H1 (cell line): Measurements from ENCODE around the gene MFAP4.
"Not testable (repeated sequence)": the region's sequence is repeated elsewhere in the genome, so short reads cannot be mapped to it uniquely, and the experiment has no call there.

Source experiments
- BRCA1 ChIP-seq: IDR thresholded peaks from 2 replicates; pipeline ENCODE4 v1.6.1; 2012; ENCODE audit warnings: low read depth, low read length, improper control_type of control experiment
- CEBPB ChIP-seq: IDR thresholded peaks from 2 replicates; pipeline ENCODE4 v1.6.1; 2012; ENCODE audit warnings: low read depth, low read length
- FOSL1 ChIP-seq: IDR thresholded peaks from 2 replicates; pipeline ENCODE4 v1.6.1; 2011; ENCODE audit warnings: mild to moderate bottlenecking, low read depth, low read length, moderate library complexity; ENCODE audit not compliant: insufficient read depth
- GABPA ChIP-seq: IDR thresholded peaks from 2 replicates; pipeline ENCODE4 v1.6.1; 2011; ENCODE audit warnings: mild to moderate bottlenecking, low read length, moderate library complexity, borderline replicate concordance; ENCODE audit not compliant: insufficient read depth
- HDAC6 ChIP-seq: IDR thresholded peaks from one replicate; pipeline ENCODE4 v1.7.1; 2012; ENCODE audit warnings: low read depth, mild to moderate bottlenecking, inconsistent platforms, low read length, moderate library complexity
- JUN ChIP-seq: IDR thresholded peaks from 2 replicates; pipeline ENCODE4 v1.6.1; 2011; ENCODE audit warnings: low read depth, mild to moderate bottlenecking, improper control_type of control experiment, low read length
- KDM1A ChIP-seq: fragments of 200-600, 300-600 bp; sonication (generic); IDR thresholded peaks from 2 replicates; pipeline ENCODE4 v1.7.1; 2016; ENCODE audit warnings: mild to moderate bottlenecking, low read length, borderline replicate concordance
- RAD21 ChIP-seq, 2 experiments: IDR thresholded peaks in 1 of 2; conservative IDR thresholded peaks in 1 of 2; 2 replicates each; pipeline ENCODE4 v1.6.1; 2011; ENCODE audit warnings: low read depth in 2 of 2, low read length in 2 of 2, improper control_type of control experiment in 1 of 2, inconsistent platforms in 1 of 2, mild to moderate bottlenecking in 1 of 2, moderate library complexity in 1 of 2
- SIN3A ChIP-seq, 2 experiments: IDR thresholded peaks in 1 of 2; conservative IDR thresholded peaks in 1 of 2; 2 replicates each; pipeline ENCODE4 v1.6.1; 2011 to 2012; ENCODE audit warnings: low read length in 2 of 2, improper control_type of control experiment in 1 of 2, low read depth in 1 of 2, mild to moderate bottlenecking in 1 of 2
- SIRT6 ChIP-seq: IDR thresholded peaks from one replicate; pipeline ENCODE4 v1.7.1; 2012; ENCODE audit warnings: low read length, inconsistent platforms
- SRF ChIP-seq: IDR thresholded peaks from 2 replicates; pipeline ENCODE4 v1.6.1; 2011; ENCODE audit warnings: mild to moderate bottlenecking, low read depth, low read length, moderate library complexity
- ZNF274 ChIP-seq: IDR thresholded peaks from 2 replicates; pipeline ENCODE4 v1.7.0; 2012; ENCODE audit warnings: low read length, borderline replicate concordance; ENCODE audit errors: extremely low read depth
- TF ChIP-seq, protein P1 (sequence below), 3 experiments: IDR thresholded peaks; 1 replicate in 2 of 3; 2 replicates in 1 of 3; pipeline versions ENCODE4 v1.5.1 to v1.6.1; 2011; ENCODE audit warnings: low read length in 3 of 3, mild to moderate bottlenecking in 3 of 3, inconsistent platforms in 2 of 3, low read depth in 1 of 3, moderate library complexity in 1 of 3; ENCODE audit not compliant: insufficient read depth in 1 of 3; ENCODE audit errors: control extremely low read depth in 1 of 3

DNA sequence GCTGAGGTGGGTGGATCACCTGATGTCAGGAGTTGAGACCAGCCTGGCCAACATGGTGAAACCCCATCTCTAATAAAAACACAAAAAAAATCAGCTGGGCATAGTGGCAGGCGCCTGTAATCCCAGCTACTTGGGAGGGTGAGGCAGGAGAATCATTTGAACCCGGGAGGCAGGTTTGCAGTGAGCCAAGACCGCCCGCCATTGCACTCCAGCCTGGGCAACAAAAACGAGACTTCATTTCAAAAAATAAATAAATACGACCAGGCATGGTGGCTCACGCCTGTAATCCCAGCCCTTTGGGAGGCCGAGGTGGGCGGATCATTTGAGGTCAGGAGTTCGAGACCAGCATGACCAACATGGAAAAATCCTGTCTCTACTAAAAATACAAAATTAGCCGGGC is 33.6 kb downstream of the MFAP4 start:
- TF ChIP-seq HDAC6; RAD21 (IDR thresholded peaks at IDR 0.05 in 1 of 2, conservative IDR thresholded peaks at IDR 0.05 in 1 of 2; ENCODE audit: low read depth in 2 of 2, low read length in 2 of 2); CEBPB; SIRT6; ZNF274; KDM1A; FOSL1; BRCA1; SRF; SIN3A (conservative IDR thresholded peaks at IDR 0.05 in 1 of 2, IDR thresholded peaks at IDR 0.05 in 1 of 2; ENCODE audit: low read depth in 1 of 2, low read length in 2 of 2); JUN; GABPA: not testable (repeated sequence)
- TF ChIP-seq, protein P1, sequence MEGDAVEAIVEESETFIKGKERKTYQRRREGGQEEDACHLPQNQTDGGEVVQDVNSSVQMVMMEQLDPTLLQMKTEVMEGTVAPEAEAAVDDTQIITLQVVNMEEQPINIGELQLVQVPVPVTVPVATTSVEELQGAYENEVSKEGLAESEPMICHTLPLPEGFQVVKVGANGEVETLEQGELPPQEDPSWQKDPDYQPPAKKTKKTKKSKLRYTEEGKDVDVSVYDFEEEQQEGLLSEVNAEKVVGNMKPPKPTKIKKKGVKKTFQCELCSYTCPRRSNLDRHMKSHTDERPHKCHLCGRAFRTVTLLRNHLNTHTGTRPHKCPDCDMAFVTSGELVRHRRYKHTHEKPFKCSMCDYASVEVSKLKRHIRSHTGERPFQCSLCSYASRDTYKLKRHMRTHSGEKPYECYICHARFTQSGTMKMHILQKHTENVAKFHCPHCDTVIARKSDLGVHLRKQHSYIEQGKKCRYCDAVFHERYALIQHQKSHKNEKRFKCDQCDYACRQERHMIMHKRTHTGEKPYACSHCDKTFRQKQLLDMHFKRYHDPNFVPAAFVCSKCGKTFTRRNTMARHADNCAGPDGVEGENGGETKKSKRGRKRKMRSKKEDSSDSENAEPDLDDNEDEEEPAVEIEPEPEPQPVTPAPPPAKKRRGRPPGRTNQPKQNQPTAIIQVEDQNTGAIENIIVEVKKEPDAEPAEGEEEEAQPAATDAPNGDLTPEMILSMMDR (IDR thresholded peaks at IDR 0.05; ENCODE audit: control extremely low read depth in 1 of 3, insufficient read depth in 1 of 3, low read depth in 1 of 3, low read length in 3 of 3) = not testable (repeated sequence)
